ENCODE data around the gene RENBP.

Gene RENBP

DNA sequence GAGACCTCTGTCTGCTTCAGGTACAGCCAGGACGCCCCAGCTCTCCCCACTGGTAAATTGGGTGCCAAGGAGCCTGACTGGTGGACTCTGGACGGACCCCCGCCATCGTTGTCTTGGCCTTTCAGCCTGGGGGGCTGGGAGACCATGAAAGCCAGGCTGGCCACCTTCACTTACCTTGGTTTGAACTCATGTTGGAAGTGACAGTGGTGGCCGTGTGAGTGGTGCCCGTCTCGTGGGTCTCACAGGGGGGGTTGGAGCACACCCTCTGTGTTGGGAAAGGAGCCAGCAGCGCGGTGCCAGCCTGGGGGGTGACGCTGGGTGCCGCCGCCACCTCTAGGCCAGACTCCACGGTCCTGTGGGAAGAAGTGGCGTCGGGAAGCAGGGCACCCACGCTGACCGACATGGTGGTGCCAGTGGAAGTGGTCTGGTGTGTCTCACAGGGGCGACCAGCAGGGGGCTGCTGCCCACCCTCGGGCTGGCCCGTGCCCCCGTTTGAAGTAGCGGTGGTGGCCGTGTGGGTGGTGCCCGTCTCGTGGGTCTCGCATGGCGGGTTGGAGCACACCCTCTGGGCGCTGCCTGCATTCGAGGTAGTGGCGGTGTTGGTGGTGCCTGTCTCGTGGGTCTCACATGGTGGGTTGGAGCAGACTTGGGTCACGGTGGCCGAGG is 9.6 kb upstream of the RENBP start:
- H3K4me3 ChIP-seq (ENCODE audit: low read length): no peak overlapping the region
- TF ChIP-seq ZNF274 (IDR thresholded peaks at IDR 0.05; ENCODE audit: low read depth, low read length): no peak

GRCh38 chrX:153953342-153953830 is 8.9 kb upstream of the RENBP start:
- no peak for TF ChIP-seq ZNF274 (IDR thresholded peaks at IDR 0.05; ENCODE audit: low read depth, low read length)

GRCh38 chrX:153952373-153953026 is 8.1 kb upstream of the RENBP start:
- TF ChIP-seq ZNF274 (IDR thresholded peaks at IDR 0.05; ENCODE audit: low read depth, low read length): no peak
- no peak overlapping the region for H3K4me3 ChIP-seq (ENCODE audit: low read length)

More at GRCh38 chrX:153953342-153953830, 8.9 kb upstream of the RENBP start:
- H3K4me3 ChIP-seq (ENCODE audit: low read length): no peak overlapping the region

GRCh38 chrX:153951683-153952372 is 7.4 kb upstream of the RENBP start:
- H3K4me3 ChIP-seq (ENCODE audit: low read length): no peak overlapping the region
- TF ChIP-seq ZNF274 (IDR thresholded peaks at IDR 0.05; ENCODE audit: low read depth, low read length): no peak

DNA sequence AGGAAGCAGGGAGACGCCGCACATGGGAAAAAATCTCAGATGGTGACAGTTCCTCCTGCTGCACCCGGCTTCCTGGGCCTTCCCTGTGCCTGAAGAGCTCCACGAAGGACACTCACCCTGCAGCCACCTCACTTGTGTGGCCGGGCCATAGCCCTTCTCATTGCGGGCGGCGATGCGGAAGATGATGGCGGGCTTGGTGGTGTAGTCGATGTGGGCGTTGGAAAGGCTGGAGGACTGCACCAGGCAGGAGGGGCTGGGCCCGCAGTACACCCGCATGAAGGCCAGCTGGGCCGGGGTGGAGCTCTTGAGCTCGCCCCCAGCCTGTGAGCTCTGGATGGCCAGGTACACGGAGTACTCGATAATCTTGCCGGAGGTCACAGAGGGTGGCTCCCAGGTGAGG is 5.7 kb upstream of the RENBP start:
- no peak overlapping the region for H3K4me3 ChIP-seq (ENCODE audit: low read length)
- no peak for TF ChIP-seq ZNF274 (IDR thresholded peaks at IDR 0.05; ENCODE audit: low read depth, low read length)

DNA sequence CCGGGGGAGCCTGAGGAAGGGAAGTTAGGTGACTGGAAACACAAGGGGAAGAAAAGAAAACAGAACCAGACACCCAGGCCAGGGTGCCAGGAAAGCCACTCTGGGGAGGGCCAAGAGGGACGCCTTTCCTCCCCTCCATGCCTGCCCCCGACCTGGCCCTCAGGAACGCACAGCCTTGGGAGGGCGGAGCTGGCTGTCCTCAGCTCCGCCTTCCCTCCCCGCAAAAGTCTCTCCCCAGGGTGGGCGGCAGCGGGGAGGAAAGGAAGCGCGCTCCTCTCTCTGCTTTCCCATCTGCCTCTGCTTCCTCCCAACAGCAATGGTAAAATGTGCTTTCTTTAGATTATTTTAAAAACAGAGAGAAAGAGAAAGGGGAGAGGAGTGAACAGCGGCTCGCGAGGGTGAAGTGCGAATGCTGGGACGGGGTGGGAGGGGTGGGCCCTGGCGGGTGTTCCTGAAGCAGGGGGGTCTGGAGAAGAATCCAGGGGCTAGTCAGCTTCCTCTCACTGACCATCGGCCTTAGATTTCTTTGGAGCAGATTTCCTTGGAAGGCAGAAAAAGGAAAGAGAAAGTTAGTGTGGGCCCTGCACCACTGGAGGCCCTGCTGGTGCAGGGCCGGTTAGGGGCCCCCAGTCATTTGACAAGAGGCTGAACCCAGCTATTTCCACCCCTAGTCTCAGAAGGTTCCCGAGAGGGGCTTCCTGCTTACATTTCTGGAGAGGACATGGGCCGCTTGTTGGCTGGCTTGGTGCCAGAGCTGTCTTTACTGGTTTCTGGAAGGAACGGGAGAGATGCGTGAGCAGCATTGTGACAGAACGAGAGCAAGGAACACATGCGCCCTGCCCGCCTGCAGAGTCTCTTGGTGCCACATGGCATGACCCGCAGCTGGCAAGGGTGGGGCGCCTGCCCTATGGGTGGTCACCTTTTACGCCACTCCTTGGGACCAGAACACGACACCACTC is 4.7 kb upstream of the RENBP start:
- no peak overlapping the region for H3K4me3 ChIP-seq (ENCODE audit: low read length)

GRCh38 chrX:153948002-153948466 is 3.6 kb upstream of the RENBP start:
- TF ChIP-seq ZNF274 (IDR thresholded peaks at IDR 0.05; ENCODE audit: low read depth, low read length): no peak
- H3K4me3 ChIP-seq (ENCODE audit: low read length): no peak overlapping the region

More for the DNA sequence above, 4.7 kb upstream of the RENBP start:
- TF ChIP-seq ZNF274 (IDR thresholded peaks at IDR 0.05; ENCODE audit: low read depth, low read length): no peak

GRCh38 chrX:153947009-153947769 is 2.7 kb upstream of the RENBP start:
- no peak for TF ChIP-seq ZNF274 (IDR thresholded peaks at IDR 0.05; ENCODE audit: low read depth, low read length)
- H3K4me3 ChIP-seq (ENCODE audit: low read length): no peak overlapping the region

GRCh38 chrX:153945956-153946943 is 1.8 kb upstream of the RENBP start:
- H3K4me3 ChIP-seq (ENCODE audit: low read length): no peak overlapping the region
- TF ChIP-seq ZNF274 (IDR thresholded peaks at IDR 0.05; ENCODE audit: low read depth, low read length): no peak

DNA sequence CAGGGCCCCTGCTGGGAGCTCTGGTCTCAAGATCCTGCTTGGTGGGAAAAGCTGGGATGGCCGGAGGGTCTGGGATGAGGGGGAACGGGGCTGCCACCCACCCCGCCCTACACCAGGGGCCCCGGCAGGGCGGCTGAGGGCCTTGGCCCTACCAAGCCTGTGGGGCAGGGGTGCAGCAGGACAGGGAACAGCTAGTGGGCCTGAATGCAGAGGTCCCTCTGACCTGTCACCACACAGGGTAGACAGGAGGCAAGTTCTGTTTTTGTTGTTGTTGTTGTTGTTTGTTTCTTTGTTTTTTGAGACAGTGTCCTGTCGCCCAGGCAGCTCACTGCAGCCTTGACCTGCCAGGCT is 332 bp upstream of the RENBP start:
- no peak for TF ChIP-seq ZNF274 (IDR thresholded peaks at IDR 0.05; ENCODE audit: low read depth, low read length)
- no peak overlapping the region for H3K4me3 ChIP-seq (ENCODE audit: low read length)

DNA sequence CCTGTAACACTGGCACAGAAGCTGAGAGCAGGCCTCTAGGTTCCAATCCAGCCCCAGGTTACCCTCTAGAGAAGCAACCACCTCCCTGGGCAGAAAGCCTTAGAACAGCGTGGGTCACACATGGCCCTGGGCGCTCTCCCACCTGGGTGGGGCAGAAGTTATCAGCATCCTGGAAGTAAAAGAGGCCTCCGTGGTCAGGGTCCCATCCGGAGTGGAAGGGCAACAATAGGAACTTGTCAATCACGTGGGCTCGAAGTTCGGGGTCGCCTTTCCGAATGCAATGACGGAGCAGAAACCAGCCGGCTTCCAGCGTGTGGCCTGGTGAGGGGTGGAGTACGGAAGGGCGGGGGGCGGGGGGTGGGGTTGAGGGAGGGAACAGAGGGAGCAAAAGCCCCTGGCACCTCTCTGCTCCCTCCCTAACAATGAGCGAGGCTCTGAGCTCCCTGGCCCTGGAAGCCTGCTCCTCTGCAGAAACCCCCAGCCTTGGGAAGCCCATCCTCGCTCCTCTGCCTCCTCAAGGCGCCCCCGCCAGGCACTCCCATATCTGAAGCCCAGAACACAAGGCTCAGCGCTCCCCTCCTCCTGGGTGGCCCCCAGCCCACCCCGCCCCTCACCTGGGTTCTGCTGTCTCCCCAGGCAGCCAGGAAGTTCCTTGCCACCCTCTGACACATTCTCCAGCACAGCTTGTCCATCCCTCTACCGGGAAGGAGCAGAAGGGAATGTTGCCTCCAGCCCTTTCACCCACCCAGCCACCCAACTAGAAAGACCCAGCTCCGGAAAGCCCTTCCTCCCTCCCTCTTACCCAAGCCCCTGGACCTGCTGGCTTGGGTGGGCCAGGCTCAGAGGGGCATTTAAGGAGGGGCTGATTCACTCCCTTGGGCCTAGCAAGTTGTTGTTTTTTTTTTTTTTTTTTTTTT is 2.8 kb downstream of the RENBP start:
- no peak for TF ChIP-seq ZNF274 (IDR thresholded peaks at IDR 0.05; ENCODE audit: low read depth, low read length)
- no peak overlapping the region for H3K4me3 ChIP-seq (ENCODE audit: low read length)
